Lower leg skin (tissue), 4 donors: Measurements from ENCODE around the gene PEG3. TPM values are rescaled to one million over a fixed set of nuclear protein-coding genes. Genes with fewer than 3 reads are reported as not detected.

ENCODE experiments used
- DNase-seq, 2 donors: peaks; one replicate each; pipeline ENCODE4 v3.0.0-alpha.2; 2019; ENCODE audit warnings: low spot score in 2 of 2
- H3K4me3 ChIP-seq: fragments of 200-600 bp; sonication (generic); 2 replicates; pipeline ENCODE4 v1.5.1; 2017; ENCODE audit warnings: mild to moderate bottlenecking, low read depth; ENCODE audit not compliant: poor library complexity, severe bottlenecking
- CTCF ChIP-seq, 3 donors: fragments of 450-650 bp; IDR thresholded peaks; one replicate each; pipeline ENCODE4 v1.5.1; 2016; ENCODE audit warnings: antibody characterized with exemption in 3 of 3, mild to moderate bottlenecking in 3 of 3, moderate library complexity in 2 of 3
- POLR2A ChIP-seq, 2 donors: fragments of 450-650 bp; IDR thresholded peaks; one replicate each; pipeline ENCODE4 v1.6.1; 2016 to 2017; ENCODE audit warnings: antibody characterized with exemption in 2 of 2, mild to moderate bottlenecking in 1 of 2, moderate library complexity in 1 of 2
- WGBS, 2 donors: methylation state at CpG; one replicate each; pipeline ENCODE4 v1.1.5; 2018; 5-methylcytosine and 5-hydroxymethylcytosine counted together
- intact Hi-C: fragments of 100-400 bp; cut with DNase I; formaldehyde crosslinking; loops from one replicate; pipeline ENCODE4 v1.15.0; 2023; ENCODE audit warnings: low total_unique reads
- total RNA-seq, 4 donors: library from RNA; depleted of rRNA; stranded (reverse); fragments of >200 nt; gene quantifications; one replicate each; pipeline ENCODE4 v1.1.0, GENCODE V29; 2016

The PEG3 gene
- total RNA-seq, 4 donors from 2014 or later = 1.4 to 7.6 (median 3.6) TPM

GRCh38 chr19:56875717-56876116 is 35.2 kb upstream of the PEG3 start:
- TF ChIP-seq CTCF (IDR thresholded peaks at IDR 0.05) = no peak
- no peak for TF ChIP-seq POLR2A (IDR thresholded peaks at IDR 0.05)
- no peak overlapping the region for H3K4me3 ChIP-seq
- intact Hi-C loops = no loop called here
- WGBS, 2 donors = 54 to 60% methylated on average over 3 of the region's 3 CpGs
- DNase-seq = no peak

GRCh38 chr19:56874530-56874929 is 34.0 kb upstream of the PEG3 start:
- intact Hi-C loops = no loop called here
- H3K4me3 ChIP-seq = no peak overlapping the region
- no peak for TF ChIP-seq CTCF (IDR thresholded peaks at IDR 0.05)
- DNase-seq = no peak
- WGBS, 2 donors = 80 to 88% methylated on average over 4 of the region's 4 CpGs

- intact Hi-C loops = no loop called here
- TF ChIP-seq POLR2A (IDR thresholded peaks at IDR 0.05) (no peak), CTCF (IDR thresholded peaks at IDR 0.05) (no peak)
- WGBS, 2 donors = 72 to 87% methylated on average over 5 of the region's 5 CpGs
- no peak overlapping the region for H3K4me3 ChIP-seq
- no peak for DNase-seq
Observed at GRCh38 chr19:56873493-56873892, 33.0 kb upstream of the PEG3 start.

- H3K4me3 ChIP-seq = no peak overlapping the region
- no peak for TF ChIP-seq CTCF (IDR thresholded peaks at IDR 0.05)
- TF ChIP-seq POLR2A (IDR thresholded peaks at IDR 0.05) = no peak
- intact Hi-C loops = no loop called here
- WGBS, 2 donors = 79 to 92% methylated on average over 8 of the region's 8 CpGs
- no peak for DNase-seq
Observed at GRCh38 chr19:56869886-56870285, 29.4 kb upstream of the PEG3 start.

- no peak for DNase-seq
- H3K4me3 ChIP-seq = no peak overlapping the region
- whole genome bisulfite sequencing, 2 donors = 87 to 91% methylated on average over 1 of the region's 1 CpG
- TF ChIP-seq POLR2A (IDR thresholded peaks at IDR 0.05) (no peak), CTCF (IDR thresholded peaks at IDR 0.05) (no peak)
- intact Hi-C loops = no loop called here
Observed at GRCh38 chr19:56868446-56868845, 27.9 kb upstream of the PEG3 start.

- TF ChIP-seq POLR2A (IDR thresholded peaks at IDR 0.05) (no peak), CTCF (IDR thresholded peaks at IDR 0.05) (no peak)
- no peak for DNase-seq
- intact Hi-C loops = no loop called here
- WGBS, 2 donors = 24 to 29% methylated on average over 2 of the region's 2 CpGs
- no peak overlapping the region for H3K4me3 ChIP-seq
Observed at GRCh38 chr19:56866538-56866937, 26.0 kb upstream of the PEG3 start.
